Stimulated activated CD8-positive, alpha-beta memory T cell treated with anti-CD3 and anti-CD28 coated beads, Interleukin-4, amount 100 ng/mL, for 4 hours (primary cell): ENCODE data around the gene TIE1.

Source experiments
- DNase-seq, 2 donors: peaks; one replicate each; pipeline ENCODE4 v3.0.0-alpha.2; 2020; ENCODE audit warnings: low read depth in 2 of 2, low spot score in 1 of 2

Gene TIE1

GRCh38 chr1:43311521-43311920 is 10.7 kb downstream of the TIE1 start:
- no peak for DNase-seq

DNA sequence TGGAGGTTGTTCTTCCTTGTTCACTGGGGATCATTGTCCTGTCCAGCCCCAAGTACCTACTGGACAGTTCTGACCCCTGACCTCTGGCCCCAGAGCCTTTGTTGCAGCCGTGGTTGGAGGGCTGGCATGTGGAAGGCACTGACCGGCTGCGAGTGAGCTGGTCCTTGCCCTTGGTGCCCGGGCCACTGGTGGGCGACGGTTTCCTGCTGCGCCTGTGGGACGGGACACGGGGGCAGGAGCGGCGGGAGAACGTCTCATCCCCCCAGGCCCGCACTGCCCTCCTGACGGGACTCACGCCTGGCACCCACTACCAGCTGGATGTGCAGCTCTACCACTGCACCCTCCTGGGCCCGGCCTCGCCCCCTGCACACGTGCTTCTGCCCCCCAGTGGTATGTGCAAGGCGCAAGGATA is 11.4 kb downstream of the TIE1 start:
- DNase-seq: no peak

- DNase-seq: no peak
Observed at GRCh38 chr1:43312663-43313515, 12.1 kb downstream of the TIE1 start.

DNA sequence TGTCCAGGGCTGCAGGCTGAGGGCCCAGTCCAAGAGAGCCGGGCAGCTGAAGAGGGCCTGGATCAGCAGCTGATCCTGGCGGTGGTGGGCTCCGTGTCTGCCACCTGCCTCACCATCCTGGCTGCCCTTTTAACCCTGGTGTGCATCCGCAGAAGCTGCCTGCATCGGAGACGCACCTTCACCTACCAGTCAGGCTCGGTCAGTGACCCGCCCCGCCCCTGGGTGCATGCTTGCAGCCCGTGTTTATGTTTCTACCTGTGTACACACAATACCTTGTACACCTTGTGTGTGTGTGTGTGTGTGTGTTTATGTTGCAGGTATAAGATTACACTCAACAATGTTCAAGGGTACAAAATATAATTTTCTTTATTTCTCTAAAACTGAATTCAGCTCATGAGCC is 13.0 kb downstream of the TIE1 start:
- no peak for DNase-seq

GRCh38 chr1:43314233-43314632 is 13.5 kb downstream of the TIE1 start:
- DNase-seq: no peak

- no peak for DNase-seq
Observed at GRCh38 chr1:43315481-43315880, 14.7 kb downstream of the TIE1 start.

DNA sequence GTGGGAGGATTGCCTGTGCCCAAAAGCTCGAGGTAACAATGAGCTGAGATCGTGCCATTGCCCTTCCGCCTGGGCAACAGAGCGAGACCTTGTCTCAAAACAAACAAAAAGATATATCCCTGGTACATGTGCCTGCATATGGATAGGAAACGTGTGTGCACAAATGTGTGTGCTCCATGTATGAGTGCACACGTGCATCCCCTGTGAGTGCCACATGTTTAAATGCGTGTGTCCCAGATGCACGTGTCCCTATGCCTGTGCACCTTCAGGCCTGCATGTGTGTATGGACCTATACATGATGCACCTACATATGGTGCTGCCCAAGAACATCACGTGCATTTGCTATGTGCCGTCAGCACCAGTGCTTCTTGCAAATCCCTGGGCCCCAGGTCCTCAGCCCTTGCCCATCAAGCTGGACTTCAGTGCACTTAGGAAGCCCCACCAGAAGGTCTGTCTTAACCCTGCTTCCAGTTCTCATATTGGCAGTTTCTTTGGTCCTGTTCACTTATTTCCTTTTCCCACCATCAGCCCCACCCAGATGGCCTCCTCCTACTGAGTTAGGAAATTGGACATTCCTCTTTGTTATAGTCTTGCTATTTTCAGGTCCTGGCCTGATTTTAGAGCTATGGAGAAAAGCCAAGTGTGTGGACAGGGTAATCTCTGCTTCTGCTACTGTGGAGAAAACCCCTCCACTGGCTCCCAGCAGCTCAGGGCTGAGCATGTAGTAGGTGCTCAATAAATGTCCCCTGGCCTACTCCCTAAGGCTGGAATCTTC is 15.4 kb downstream of the TIE1 start:
- no peak for DNase-seq

DNA sequence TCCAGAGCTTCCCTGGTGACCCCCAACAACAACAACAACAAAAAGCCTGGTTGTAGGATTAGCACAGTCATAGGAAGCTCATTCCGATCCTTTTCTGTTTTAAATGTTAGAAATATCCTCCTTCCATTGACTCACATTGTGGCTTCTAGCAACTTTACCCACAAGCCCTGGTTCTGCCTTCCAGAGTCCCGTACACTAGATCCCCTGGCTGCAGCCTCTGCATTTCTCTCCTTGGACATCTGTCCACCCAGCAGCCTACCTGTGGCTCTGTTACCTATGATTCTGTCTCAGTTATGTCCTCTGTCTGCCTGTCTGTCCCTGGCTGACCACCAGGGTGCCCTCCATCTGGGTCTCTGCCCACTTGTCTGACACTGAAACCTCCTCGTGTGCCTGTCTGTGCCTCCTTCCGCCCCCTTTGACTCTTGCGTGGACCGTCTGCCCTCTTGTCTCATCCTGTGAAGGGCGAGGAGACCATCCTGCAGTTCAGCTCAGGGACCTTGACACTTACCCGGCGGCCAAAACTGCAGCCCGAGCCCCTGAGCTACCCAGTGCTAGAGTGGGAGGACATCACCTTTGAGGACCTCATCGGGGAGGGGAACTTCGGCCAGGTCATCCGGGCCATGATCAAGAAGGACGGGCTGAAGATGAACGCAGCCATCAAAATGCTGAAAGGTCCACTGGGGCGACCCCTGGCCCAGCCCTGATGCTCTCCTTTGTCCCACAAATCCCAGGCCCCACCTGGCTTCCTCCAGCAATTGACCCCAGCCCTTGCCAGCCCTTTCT is 16.1 kb downstream of the TIE1 start:
- no peak for DNase-seq

- no peak for DNase-seq
Observed at GRCh38 chr1:43317817-43318471, 17.2 kb downstream of the TIE1 start.

GRCh38 chr1:43318831-43319230 is 18.0 kb downstream of the TIE1 start:
- DNase-seq: no peak

- DNase-seq: no peak
Observed at GRCh38 chr1:43319288-43319687, 18.5 kb downstream of the TIE1 start.

- DNase-seq: no peak
Observed at GRCh38 chr1:43319766-43320165, 19.0 kb downstream of the TIE1 start.

GRCh38 chr1:43321331-43321891 is 20.6 kb downstream of the TIE1 start:
- DNase-seq: no peak

GRCh38 chr1:43322506-43322905 is 21.7 kb downstream of the TIE1 start:
- DNase-seq: no peak

GRCh38 chr1:43324810-43325209 is 24.0 kb downstream of the TIE1 start:
- DNase-seq: no peak

- DNase-seq: no peak
Observed at GRCh38 chr1:43325381-43325780, 24.6 kb downstream of the TIE1 start.

GRCh38 chr1:43327549-43328292 is 26.9 kb downstream of the TIE1 start:
- no peak for DNase-seq

DNA sequence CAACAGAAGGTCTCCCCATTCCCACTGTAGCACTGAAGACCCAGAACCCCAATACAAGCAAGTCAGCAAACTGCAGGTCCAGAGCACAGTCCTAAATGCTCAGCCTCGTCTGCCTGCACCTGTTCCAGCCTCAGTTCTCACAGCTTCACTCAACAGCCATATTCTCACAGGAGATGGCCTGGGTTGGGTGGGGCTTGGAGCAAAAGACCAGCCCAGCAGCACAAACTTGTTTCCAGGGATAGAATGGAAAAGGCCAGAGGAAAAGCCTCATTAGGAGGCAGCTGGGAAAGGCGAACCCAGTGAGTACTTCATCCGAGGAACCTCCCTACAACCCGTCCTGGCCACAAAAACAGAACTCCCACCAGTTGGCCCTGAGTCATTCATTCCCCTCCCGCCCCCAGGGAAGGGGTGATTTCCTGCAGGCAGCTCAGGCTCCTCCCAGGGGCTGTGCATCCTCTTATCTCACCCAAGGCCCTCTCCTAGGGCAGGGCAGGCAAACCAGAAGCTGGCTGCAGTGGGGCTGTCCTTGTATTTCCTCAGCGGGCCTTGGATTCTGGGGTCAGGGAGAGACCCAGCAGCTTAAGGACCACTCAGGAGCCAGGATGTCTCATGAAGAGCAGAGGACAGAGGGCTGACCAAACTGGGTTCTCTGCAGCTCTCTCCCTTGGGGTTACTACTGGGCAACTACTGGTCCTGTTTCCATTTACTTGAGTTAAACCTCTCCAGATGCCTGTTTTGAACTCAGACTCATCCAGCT is 29.4 kb downstream of the TIE1 start:
- DNase-seq: peak; percentile 4 to 31

DNA sequence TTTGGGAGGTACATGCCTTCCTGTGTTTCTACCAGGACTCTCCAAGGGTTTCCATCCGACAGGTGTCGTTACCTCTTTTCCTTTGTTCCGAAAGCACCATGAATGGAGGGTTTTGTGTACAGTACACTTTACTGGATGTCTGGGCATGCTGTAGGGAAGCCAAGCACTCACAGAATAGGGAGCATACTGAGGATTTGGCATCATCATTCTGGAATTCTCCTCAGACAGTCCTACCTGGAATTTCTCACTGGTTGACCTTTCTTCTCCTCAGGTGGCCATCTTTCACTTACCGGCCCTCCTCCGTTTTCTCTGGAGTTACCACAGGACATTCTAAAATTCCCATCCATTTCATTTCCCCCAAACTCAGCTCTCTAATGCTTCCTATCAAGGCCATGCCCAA is 30.9 kb downstream of the TIE1 start:
- no peak for DNase-seq
